ENCODE measurements around the gene CUEDC2. TPM values are rescaled to one million over a fixed set of nuclear protein-coding genes. Genes with fewer than 3 reads are reported as not detected.

Gene CUEDC2
- total RNA-seq, 4 donors from 2014 or later = 24.0 to 50.9 (median 40.7) TPM

DNA sequence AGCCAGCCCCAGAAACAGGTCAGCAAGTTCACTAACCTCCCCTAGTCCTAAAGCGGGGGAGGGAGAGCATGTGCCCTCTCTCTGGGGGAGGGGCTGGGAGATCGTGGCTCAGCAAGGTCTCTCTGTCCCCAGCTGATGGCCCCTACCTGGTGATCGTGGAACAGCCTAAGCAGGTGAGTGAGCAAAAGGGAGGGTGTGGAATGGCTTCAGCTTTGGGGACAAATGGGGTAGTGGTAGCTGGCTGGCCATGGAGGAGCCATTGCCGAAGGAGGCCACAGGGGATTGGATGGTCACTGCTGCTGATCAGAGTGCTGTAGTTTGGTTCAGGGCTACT, 36.1 kb downstream of the CUEDC2 start:
- TF ChIP-seq, protein P1, sequence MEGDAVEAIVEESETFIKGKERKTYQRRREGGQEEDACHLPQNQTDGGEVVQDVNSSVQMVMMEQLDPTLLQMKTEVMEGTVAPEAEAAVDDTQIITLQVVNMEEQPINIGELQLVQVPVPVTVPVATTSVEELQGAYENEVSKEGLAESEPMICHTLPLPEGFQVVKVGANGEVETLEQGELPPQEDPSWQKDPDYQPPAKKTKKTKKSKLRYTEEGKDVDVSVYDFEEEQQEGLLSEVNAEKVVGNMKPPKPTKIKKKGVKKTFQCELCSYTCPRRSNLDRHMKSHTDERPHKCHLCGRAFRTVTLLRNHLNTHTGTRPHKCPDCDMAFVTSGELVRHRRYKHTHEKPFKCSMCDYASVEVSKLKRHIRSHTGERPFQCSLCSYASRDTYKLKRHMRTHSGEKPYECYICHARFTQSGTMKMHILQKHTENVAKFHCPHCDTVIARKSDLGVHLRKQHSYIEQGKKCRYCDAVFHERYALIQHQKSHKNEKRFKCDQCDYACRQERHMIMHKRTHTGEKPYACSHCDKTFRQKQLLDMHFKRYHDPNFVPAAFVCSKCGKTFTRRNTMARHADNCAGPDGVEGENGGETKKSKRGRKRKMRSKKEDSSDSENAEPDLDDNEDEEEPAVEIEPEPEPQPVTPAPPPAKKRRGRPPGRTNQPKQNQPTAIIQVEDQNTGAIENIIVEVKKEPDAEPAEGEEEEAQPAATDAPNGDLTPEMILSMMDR (IDR thresholded peaks at IDR 0.05; ENCODE audit: low read depth) = no peak

DNA sequence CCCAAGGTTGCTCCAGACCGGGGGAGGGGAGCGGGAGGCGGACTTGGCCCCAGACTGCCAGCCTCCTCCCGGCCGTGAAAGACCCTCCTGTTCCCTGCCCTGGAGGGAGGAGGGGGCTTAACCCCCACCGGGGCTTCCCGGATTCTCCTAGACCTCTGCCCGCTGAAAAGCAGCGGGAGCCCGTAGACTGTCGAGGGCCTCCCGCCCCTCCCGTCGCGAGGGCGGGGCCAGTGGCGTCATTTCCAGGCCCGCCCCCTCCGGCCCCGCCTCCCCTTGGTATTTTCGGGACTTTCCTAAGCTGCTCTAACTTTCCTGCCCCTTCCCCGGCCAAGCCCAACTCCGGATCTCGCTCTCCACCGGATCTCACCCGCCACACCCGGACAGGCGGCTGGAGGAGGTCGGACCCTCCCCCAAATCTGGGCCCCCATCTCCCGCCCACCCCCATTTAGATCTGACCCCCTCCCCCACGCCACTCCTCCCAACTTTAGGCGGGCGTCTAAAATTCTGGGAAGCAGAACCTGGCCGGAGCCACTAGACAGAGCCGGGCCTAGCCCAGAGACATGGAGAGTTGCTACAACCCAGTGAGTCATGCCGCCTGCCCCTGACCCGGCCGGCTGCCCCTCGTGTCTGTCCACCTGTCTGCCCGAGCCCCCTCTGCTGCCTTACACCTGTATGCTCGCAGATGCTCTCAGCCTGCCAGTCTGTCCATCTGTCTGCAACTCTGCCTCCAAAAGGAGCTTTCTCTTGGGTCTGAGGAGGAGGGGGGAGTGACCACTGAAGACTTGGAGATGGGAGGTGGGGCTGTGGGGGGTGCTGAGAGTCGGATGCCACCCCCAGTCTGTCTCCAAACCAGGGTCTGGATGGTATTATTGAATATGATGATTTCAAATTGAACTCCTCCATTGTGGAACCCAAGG, 36.7 kb downstream of the CUEDC2 start, which contains the start of gene NFKB2:
Gene NFKB2 (plus strand): TSS at position 306 of the 917 bp plus-strand sequence. CDS start 255 bp downstream, at position 561.
- TF ChIP-seq, protein P1 (IDR thresholded peaks at IDR 0.05; ENCODE audit: low read depth) = no peak

DNA sequence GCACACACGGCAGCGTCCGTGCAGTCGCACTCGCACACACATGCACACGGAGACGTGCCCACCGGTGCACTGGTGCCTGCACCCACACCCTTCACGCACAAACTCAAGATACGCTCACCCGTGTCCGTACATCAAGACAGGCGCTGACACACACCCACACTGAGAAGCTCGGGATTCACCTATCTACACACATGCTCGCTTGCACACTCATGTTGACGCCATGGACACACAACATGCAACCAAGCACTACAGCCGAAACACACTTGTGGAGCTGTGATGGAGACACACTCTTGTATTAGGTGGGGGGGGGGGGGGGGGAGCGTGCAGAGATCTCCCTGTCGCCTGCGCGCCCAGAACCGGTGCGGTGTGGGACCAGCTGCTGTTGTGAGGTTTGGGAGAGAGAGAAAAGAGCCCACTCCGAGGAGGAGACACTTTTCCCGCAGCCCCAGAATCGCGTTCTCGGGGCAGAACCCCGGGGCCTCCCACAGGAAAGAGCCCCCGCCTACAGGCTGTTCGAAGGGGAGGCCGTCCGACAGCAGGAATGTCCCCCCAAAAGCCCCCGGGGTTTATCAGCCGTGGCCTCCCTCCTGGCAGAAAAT, 37.5 kb downstream of the CUEDC2 start:
- TF ChIP-seq, protein P1 (IDR thresholded peaks at IDR 0.05; ENCODE audit: low read depth) = no peak

DNA sequence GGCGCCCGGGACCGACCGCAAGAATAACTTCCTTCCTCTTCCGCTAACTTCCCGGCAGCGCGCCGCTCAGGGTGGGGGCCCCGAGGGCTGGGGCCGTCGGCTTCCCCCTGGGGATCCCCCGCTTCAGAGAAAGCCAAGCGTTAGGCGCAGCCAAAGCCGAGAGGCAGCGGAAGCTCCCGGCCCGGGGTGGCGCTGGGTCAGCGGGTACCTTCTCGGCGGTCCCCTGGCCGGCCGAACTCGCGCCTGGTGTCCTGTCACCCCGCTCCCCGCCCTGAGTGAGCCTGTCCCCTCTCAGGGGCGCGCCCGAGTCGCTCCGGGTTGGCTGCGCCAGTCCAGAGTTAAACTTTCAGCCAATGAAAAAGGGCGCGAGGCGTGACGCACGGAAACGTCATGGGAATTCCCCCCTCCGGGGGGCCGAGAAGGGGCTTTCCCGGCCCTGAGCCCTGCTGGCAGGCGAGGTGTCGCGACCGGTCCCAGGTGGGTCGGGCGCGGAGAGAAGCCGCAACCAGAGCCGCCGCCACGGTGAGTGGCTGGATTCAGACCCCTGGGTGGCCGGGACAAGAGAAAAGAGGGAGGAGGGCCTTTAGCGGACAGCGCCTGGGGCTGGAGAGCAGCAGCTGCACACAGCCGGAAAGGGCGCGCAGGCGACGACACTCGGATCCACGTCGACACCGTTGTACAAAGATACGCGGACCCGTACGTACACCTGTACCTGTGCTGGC, 38.1 kb downstream of the CUEDC2 start:
- TF ChIP-seq, protein P1 (IDR thresholded peaks at IDR 0.05; ENCODE audit: low read depth) = no peak

DNA sequence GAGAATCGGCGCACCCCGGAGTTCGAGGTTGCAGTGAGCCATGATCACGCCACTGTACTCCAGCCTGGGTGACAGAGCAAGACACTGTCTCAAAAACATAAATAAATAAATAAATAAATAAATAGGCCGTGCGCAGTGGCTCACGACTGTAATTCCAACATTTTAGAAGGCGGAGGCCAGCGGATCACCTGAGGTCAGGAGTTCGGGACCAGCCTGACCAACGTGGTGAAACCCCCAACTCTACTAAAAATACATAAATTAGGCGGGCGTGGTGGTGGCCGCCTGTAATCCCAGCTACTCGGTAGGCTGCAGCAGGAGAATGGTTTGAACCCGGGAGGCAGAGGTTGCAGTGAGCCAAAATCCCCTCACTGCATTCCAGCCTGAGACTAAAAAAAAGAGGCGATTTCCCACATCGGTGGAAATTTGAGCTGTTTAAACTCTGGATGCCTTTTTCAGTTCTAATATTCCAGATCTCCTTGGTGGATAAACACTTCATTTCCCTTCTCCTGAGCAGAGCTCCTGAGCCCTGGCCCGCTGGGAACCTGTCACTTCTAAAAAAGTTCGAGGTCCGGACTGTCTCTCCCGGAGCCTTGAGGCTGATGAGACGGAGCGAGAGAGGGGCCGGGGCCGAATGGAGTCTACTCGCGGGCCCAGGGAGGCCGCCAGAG, 38.8 kb downstream of the CUEDC2 start:
- TF ChIP-seq, protein P1 (IDR thresholded peaks at IDR 0.05; ENCODE audit: low read depth) = no peak

DNA sequence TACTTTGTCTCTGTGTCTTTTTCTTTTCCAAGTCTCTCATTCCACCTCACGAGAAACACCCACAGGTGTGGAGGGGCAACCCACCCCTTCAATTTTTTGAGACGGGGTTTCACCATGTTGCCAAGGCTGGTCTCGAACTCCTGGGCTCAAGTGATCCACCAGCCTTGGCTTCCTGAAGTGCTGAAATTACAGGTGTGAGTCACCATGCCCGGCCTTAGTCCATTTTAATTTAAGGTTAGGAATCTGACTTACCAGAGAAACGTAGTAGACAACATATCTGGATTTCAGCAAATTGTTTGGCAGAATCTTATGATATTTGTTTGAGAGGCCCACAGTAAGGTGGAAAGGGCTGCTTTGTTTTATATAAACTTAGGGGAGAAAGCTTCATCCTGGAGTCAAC, 40.1 kb downstream of the CUEDC2 start:
- TF ChIP-seq, protein P1 (IDR thresholded peaks at IDR 0.05; ENCODE audit: low read depth) = no peak
